ENCODE results near the gene PRSS16. TPM values are rescaled to one million over a fixed set of nuclear protein-coding genes. Genes with fewer than 3 reads are reported as not detected.

PRSS16 gene
- total and polyA plus RNA-seq, 2 donors (not counting 3 experiments of a cell fraction or from before 2014, with no cell fraction given), result not detected

DNA sequence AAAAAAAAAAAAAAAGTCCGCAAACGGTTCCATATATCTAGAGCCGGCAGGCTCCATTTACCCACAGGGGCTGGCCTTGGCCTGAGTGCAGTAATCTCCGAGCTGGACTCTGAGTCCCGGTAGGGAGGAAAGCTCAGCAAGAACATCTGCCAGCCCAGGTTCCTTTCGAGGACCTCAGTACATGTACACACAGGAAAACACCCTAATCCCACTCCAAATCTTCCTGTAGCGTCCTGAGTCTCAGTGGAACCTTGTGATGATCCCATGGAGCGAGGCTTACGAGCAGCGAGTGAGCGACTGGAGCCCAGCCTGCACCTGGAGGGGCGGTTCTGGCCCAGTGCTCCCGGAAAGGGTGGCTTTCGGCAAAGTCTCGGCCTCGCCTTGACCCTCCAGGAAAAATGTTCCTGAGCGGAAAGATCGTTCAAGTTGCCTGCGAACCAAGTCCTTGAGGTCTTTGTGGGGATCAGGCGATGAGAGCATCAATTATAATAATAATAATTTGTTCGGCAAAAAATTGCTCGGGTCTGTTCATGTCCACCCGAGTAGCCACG is 32.1 kb downstream of the PRSS16 start:
- H3K4me3 ChIP-seq (replicated peaks in 1 of 3; ENCODE audit: insufficient read depth in 1 of 3, low read depth in 1 of 3, low read length in 3 of 3), result peak overlapping the region in 2 of 3 experiments; percentile 35 to 54

More for the DNA sequence above, 32.1 kb downstream of the PRSS16 start:
- H3K9me3 ChIP-seq (replicated peaks; ENCODE audit: control insufficient read depth, insufficient read depth, low read length), result no peaks in the 10 kb centered on the region
- no peaks in the 10 kb centered on the region for H3K79me2 ChIP-seq (ENCODE audit: control insufficient read depth, insufficient read depth, low read length)
- BruUV-seq (replicated peaks), result no TSS peak
- H3K9ac ChIP-seq (replicated peaks; ENCODE audit: extremely low read depth, insufficient read depth, low read length), result no peak overlapping the region
- H4K20me1 ChIP-seq (replicated peaks; ENCODE audit: control insufficient read depth, extremely low read depth, insufficient read depth, low read length), result no peaks in the 10 kb centered on the region
- no peaks in the 10 kb centered on the region for H3K9me1 ChIP-seq (replicated peaks; ENCODE audit: control insufficient read depth, extremely low read depth, insufficient read depth, low read length)
- TF ChIP-seq EZH2 (IDR thresholded peaks at IDR 0.05; ENCODE audit: borderline replicate concordance, low read depth, low read length, severe bottlenecking), result no peak
- no peak for TF ChIP-seq GATA2 (IDR thresholded peaks at IDR 0.05; ENCODE audit: insufficient read depth, insufficient read length, low read depth, low read length)
- TF ChIP-seq POLR2A (IDR thresholded peaks at IDR 0.05; ENCODE audit: low read depth, low read length), result no peak
- TF ChIP-seq FOS (IDR thresholded peaks at IDR 0.05; ENCODE audit: borderline replicate concordance, insufficient read depth, low read length), result no peak
- TF ChIP-seq CTCF (IDR thresholded peaks at IDR 0.05; ENCODE audit: extremely low read depth in 1 of 2, insufficient read depth in 1 of 2, low read depth in 1 of 2, low read length in 2 of 2), result no peak
- no peak for TF ChIP-seq JUN (IDR thresholded peaks at IDR 0.05; ENCODE audit: borderline replicate concordance, insufficient read depth, insufficient read length, low read depth)
- TF ChIP-seq MAX (IDR thresholded peaks at IDR 0.05; ENCODE audit: insufficient read depth, insufficient read length), result no peak
- TF ChIP-seq POLR2AphosphoS5 (IDR thresholded peaks at IDR 0.05; ENCODE audit: insufficient read depth, low read depth, low read length), result no peak
- no peak for TF ChIP-seq MYC (IDR thresholded peaks at IDR 0.05; ENCODE audit: low read depth, low read length)
- FAIRE-seq (no peak), DNase-seq (ENCODE audit: low read depth, low spot score) (no peak)
- no peak overlapping the region for H3K27ac ChIP-seq (ENCODE audit: insufficient read depth, low read depth, low read length)
- H3K4me2 ChIP-seq (ENCODE audit: insufficient read depth, low read length), result peak overlapping the region; percentile 82
- CTCF ChIA-PET, result no interaction called here
- intact Hi-C loops (cut with micrococcal nuclease), result loop anchor here (1.0 kb wide), 2 partner anchors 17 to 42 kb away; no protein-coding TSS in a partner anchor
- POLR2A ChIA-PET, result no interaction called here
- no peaks in the 10 kb centered on the region for H3K36me3 ChIP-seq (ENCODE audit: control insufficient read depth in 2 of 2, extremely low read depth in 1 of 2, insufficient read depth in 2 of 2, low read length in 2 of 2)
- peak overlapping the region; percentile 74 for H2AFZ ChIP-seq (ENCODE audit: low read depth, low read length)
- dilution Hi-C loops (cut with MboI; ENCODE audit: extremely low pct_ligation_motif_present, low sequenced_read_pairs), result no loop called here
- peaks cover 27 to 32% of the 10 kb centered on the region in 2 experiments for H3K27me3 ChIP-seq (ENCODE audit: control insufficient read depth in 2 of 2, insufficient read depth in 2 of 2, low read length in 2 of 2)
- H3K4me1 ChIP-seq (ENCODE audit: control insufficient read depth, extremely low read depth, insufficient read depth, low read length), result peaks cover 6% of the 10 kb centered on the region

All from endothelial cell of umbilical vein (primary cell).